ENCODE results near the gene VEPH1.

Gene VEPH1

GRCh38 chr3:157529751-157530150 is 26.5 kb upstream of the VEPH1 start:
- ChIA-PET POLR2A (no interaction called here), CTCF (interaction anchor here (1.0 to 7.7 kb wide), 7 partner anchors 15 to 904 kb away, joined by 3 to 150 read pairs (median 3); no protein-coding TSS in a partner anchor)
- no peak for TF ChIP-seq CTCF (IDR thresholded peaks at IDR 0.05; ENCODE audit: insufficient read depth, low read length, missing control alignments)
- H3K4me3 ChIP-seq (ENCODE audit: low read depth, low read length), result no peak overlapping the region
- DNase-seq (ENCODE audit: low read depth, low spot score), result no peak

GRCh38 chr3:157529085-157529484 is 25.9 kb upstream of the VEPH1 start:
- no peak for DNase-seq (ENCODE audit: low read depth, low spot score)
- no peak for TF ChIP-seq CTCF (IDR thresholded peaks at IDR 0.05; ENCODE audit: insufficient read depth, low read length, missing control alignments)
- no peak overlapping the region for H3K4me3 ChIP-seq (ENCODE audit: low read depth, low read length)
- CTCF ChIA-PET, result interaction anchor here (1.0 to 7.7 kb wide), 5 partner anchors 16 to 327 kb away, joined by 3 to 111 read pairs (median 4); no protein-coding TSS in a partner anchor
- POLR2A ChIA-PET, result interaction anchor here (0.9 kb wide), 1 partner anchor 169 kb away, joined by 3 read pairs; no protein-coding TSS in a partner anchor

GRCh38 chr3:157527131-157527881 is 24.1 kb upstream of the VEPH1 start:
- ChIA-PET CTCF (interaction anchor here (0.9 to 2.8 kb wide), 7 partner anchors 9 to 325 kb away, joined by 3 to 14 read pairs (median 3); no protein-coding TSS in a partner anchor), POLR2A (interaction anchor here (0.6 kb wide), 2 partner anchors 18 to 1870 kb away, joined by 3 read pairs; no protein-coding TSS in a partner anchor)
- DNase-seq (ENCODE audit: low read depth, low spot score), result no peak
- TF ChIP-seq CTCF (IDR thresholded peaks at IDR 0.05; ENCODE audit: insufficient read depth, low read length, missing control alignments), result no peak
- no peak overlapping the region for H3K4me3 ChIP-seq (ENCODE audit: low read depth, low read length)

- H3K4me3 ChIP-seq (ENCODE audit: low read depth, low read length), result no peak overlapping the region
- ChIA-PET POLR2A (no interaction called here), CTCF (interaction anchor here (2.8 kb wide), 1 partner anchor 47 kb away, joined by 14 read pairs; no protein-coding TSS in a partner anchor)
- DNase-seq (ENCODE audit: low read depth, low spot score), result no peak
- no peak for TF ChIP-seq CTCF (IDR thresholded peaks at IDR 0.05; ENCODE audit: insufficient read depth, low read length, missing control alignments)
Measured at GRCh38 chr3:157526036-157526435, 22.8 kb upstream of the VEPH1 start.

- POLR2A ChIA-PET, result no interaction called here
- CTCF ChIA-PET, result interaction anchor here (1.0 kb wide), 1 partner anchor 9 kb away, joined by 3 read pairs; no protein-coding TSS in a partner anchor
- no peak for TF ChIP-seq CTCF (IDR thresholded peaks at IDR 0.05; ENCODE audit: insufficient read depth, low read length, missing control alignments)
- no peak for DNase-seq (ENCODE audit: low read depth, low spot score)
- no peak overlapping the region for H3K4me3 ChIP-seq (ENCODE audit: low read depth, low read length)
Measured at GRCh38 chr3:157523814-157524213, 20.6 kb upstream of the VEPH1 start.

GRCh38 chr3:157522648-157523047 is 19.4 kb upstream of the VEPH1 start:
- H3K4me3 ChIP-seq (ENCODE audit: low read depth, low read length), result no peak overlapping the region
- POLR2A ChIA-PET, result no interaction called here
- CTCF ChIA-PET, result interaction anchor here (1.3 to 2.6 kb wide), 3 partner anchors 9 to 318 kb away, joined by 4 to 22 read pairs (median 5); no protein-coding TSS in a partner anchor
- no peak for DNase-seq (ENCODE audit: low read depth, low spot score)
- no peak for TF ChIP-seq CTCF (IDR thresholded peaks at IDR 0.05; ENCODE audit: insufficient read depth, low read length, missing control alignments)

Measured in AG04449 (cell line).